Right atrium auricular region (tissue), 2 donors: ENCODE measurements around the gene COL19A1. TPM values are rescaled to one million over a fixed set of nuclear protein-coding genes. Genes with fewer than 3 reads are reported as not detected.
A peak's percentile ranks its signal among the peaks of the same experiment; 100 is the strongest.

Experiments used
- DNase-seq: peaks from one replicate; pipeline ENCODE4 v3.0.0-alpha.2; 2019; ENCODE audit warnings: low spot score
- H3K27ac ChIP-seq, 2 donors: fragments of 200-600 bp; sonication (generic); 1 replicate in 1 of 2; 2 replicates in 1 of 2; pipeline ENCODE4 v1.5.1; 2016 to 2019
- H3K27me3 ChIP-seq, 2 donors: fragments of 200-600 bp; sonication (generic); one replicate each; pipeline versions ENCODE4 v1.5.1 to v1.6.0; 2017 to 2019
- H3K36me3 ChIP-seq: fragments of 200-600 bp; sonication (generic); one replicate; pipeline ENCODE4 v1.5.1; 2016
- H3K4me1 ChIP-seq, 2 donors: fragments of 200-600 bp; sonication (generic); one replicate each; pipeline versions ENCODE4 v1.5.1 to v1.6.0; 2017 to 2019
- H3K4me3 ChIP-seq, 2 donors: fragments of 200-600 bp; sonication (generic); 1 replicate in 1 of 2; 2 replicates in 1 of 2; pipeline ENCODE4 v1.5.1; 2017 to 2019; ENCODE audit warnings: mild to moderate bottlenecking in 1 of 2, moderate library complexity in 1 of 2
- H3K9me3 ChIP-seq, 2 donors: fragments of 200-600 bp; sonication (generic); one replicate each; pipeline ENCODE4 v1.5.1; 2019
- total RNA-seq, 2 donors: library from RNA; depleted of rRNA; stranded (reverse); fragments of >200 nt; gene quantifications; one replicate each; pipeline ENCODE4 v1.1.0, GENCODE V29; 2016
- TF ChIP-seq, protein P1 (sequence below), 2 donors: fragments of 200-600 bp; sonication (generic); IDR thresholded peaks; one replicate each; pipeline ENCODE4 v1.5.1; 2019; ENCODE audit warnings: antibody characterized with exemption in 2 of 2

The COL19A1 gene
- total RNA-seq, 2 donors from 2014 or later: 2.7 to 3.9 TPM

GRCh38 chr6:70086806-70087205 lies 220.4 kb downstream of the COL19A1 start:
- no peaks in the 10 kb centered on the region for H3K27me3 ChIP-seq
- H3K9me3 ChIP-seq: no peaks in the 10 kb centered on the region
- H3K27ac ChIP-seq: no peak overlapping the region
- no peaks in the 10 kb centered on the region for H3K4me1 ChIP-seq
- no peaks in the 10 kb centered on the region for H3K36me3 ChIP-seq
- H3K4me3 ChIP-seq: no peak overlapping the region
- no peak for DNase-seq
- TF ChIP-seq, protein P1, sequence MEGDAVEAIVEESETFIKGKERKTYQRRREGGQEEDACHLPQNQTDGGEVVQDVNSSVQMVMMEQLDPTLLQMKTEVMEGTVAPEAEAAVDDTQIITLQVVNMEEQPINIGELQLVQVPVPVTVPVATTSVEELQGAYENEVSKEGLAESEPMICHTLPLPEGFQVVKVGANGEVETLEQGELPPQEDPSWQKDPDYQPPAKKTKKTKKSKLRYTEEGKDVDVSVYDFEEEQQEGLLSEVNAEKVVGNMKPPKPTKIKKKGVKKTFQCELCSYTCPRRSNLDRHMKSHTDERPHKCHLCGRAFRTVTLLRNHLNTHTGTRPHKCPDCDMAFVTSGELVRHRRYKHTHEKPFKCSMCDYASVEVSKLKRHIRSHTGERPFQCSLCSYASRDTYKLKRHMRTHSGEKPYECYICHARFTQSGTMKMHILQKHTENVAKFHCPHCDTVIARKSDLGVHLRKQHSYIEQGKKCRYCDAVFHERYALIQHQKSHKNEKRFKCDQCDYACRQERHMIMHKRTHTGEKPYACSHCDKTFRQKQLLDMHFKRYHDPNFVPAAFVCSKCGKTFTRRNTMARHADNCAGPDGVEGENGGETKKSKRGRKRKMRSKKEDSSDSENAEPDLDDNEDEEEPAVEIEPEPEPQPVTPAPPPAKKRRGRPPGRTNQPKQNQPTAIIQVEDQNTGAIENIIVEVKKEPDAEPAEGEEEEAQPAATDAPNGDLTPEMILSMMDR (IDR thresholded peaks at IDR 0.05): no peak

DNA sequence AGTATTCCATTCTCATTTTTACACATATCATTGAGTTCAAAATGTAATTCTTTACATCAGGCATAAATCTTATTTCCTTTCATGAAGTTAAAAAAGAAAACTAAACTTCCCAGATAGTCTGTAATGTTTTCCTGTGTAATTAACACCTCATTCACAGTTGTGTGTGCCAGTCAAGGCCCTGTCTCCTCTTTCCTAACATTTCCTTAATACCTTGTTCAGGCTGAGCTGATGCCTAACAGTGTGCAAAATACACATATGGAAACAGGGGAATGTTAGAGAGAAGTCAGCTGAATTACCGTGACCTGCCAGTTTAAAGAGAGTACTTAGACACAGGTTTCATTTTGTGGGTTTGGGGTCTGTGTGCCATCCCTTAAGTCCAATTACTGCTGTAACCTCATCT lies 227.8 kb downstream of the COL19A1 start:
- Histone ChIP-seq H3K4me1 (no peaks in the 10 kb centered on the region), H3K36me3 (no peaks in the 10 kb centered on the region), H3K9me3 (no peaks in the 10 kb centered on the region), H3K27ac (no peak overlapping the region), H3K4me3 (no peak overlapping the region), H3K27me3 (no peaks in the 10 kb centered on the region)
- TF ChIP-seq, protein P1 (IDR thresholded peaks at IDR 0.05): no peak
- no peak for DNase-seq

DNA sequence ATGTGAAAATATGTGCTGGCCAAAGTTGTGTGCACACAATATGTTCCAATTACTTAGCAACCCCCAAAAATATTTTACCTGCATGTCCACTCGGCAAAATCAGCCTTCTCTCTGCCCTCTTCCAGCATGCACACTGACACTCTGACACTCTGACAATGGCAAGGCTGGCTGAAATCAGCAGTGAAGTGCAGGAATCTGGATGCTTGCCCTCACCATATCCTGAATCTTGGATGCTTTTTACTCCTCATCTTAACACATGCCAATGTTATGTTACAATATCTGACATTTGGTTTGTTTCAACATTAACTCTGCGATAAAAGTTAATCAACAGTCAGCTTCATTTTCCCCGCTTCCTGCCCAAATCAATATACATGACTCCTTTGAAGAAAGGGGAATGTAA lies 233.4 kb downstream of the COL19A1 start:
- no peak for DNase-seq
- Histone ChIP-seq H3K9me3 (no peaks in the 10 kb centered on the region), H3K36me3 (no peaks in the 10 kb centered on the region), H3K4me3 (no peak overlapping the region), H3K27ac (no peak overlapping the region), H3K27me3 (no peaks in the 10 kb centered on the region), H3K4me1 (no peaks in the 10 kb centered on the region)
- TF ChIP-seq, protein P1 (IDR thresholded peaks at IDR 0.05): no peak

DNA sequence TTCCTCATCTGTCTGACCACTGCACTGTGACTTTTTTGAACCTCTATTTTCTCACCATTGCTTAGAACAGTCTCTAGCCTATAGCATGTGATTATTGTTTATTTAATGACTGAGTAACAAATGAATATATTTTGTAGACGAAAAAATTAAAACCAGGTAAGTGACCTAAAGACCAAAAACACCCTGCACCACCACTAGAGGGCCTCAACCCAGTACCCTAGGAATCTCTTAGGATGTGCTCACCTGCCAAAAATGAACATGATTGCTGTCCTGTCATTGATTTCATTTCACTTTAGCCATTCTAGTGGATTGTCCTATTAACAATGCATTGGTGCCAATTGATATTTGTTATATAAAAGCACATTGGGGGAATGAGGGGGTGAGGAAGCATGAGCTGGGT lies 237.4 kb downstream of the COL19A1 start:
- H3K4me1 ChIP-seq: no peaks in the 10 kb centered on the region
- H3K27ac ChIP-seq: no peak overlapping the region
- DNase-seq: no peak
- no peaks in the 10 kb centered on the region for H3K9me3 ChIP-seq
- H3K27me3 ChIP-seq: no peaks in the 10 kb centered on the region
- no peak overlapping the region for H3K4me3 ChIP-seq
- H3K36me3 ChIP-seq: no peaks in the 10 kb centered on the region
- TF ChIP-seq, protein P1 (IDR thresholded peaks at IDR 0.05): peak in 1 of 2 donors; percentile 32

GRCh38 chr6:70107852-70108629 lies 241.7 kb downstream of the COL19A1 start:
- no peaks in the 10 kb centered on the region for H3K9me3 ChIP-seq
- H3K27ac ChIP-seq: no peak overlapping the region
- no peaks in the 10 kb centered on the region for H3K36me3 ChIP-seq
- no peak overlapping the region for H3K4me3 ChIP-seq
- no peaks in the 10 kb centered on the region for H3K4me1 ChIP-seq
- TF ChIP-seq, protein P1 (IDR thresholded peaks at IDR 0.05): peak; percentile 24 to 73
- no peaks in the 10 kb centered on the region for H3K27me3 ChIP-seq
- DNase-seq: no peak
